Measurements from ENCODE around the gene MYO1B.

Gene MYO1B

DNA sequence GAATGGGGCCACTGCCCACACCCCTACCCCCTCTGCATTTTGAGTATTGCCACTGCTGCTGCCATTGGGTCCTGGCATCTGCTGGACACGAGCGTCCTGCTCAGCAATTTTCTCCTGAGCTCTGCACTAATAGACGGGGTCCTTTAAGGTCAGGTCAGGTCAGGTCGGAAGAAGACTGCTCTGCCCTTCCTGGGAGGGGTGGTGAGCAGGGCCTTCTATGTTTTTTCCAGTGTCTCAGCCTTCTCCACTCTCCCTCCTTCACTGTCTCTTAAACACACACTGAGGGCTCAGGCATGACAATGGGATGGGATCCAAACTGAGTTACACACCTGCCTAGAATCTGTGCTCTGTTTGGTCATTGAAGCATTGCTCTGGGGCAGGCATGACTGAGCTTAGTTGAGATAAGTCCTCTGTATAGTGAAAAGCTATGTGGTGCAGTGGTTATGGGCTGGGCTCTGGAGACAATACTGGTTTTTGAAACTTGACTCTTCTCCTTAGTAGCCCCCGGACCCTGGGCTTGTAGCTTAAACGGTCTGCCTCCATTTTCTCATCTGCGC lies 10.6 kb downstream of the MYO1B start:
- no peak overlapping the region for H3K27ac Mint-ChIP-seq
- H3K36me3 Mint-ChIP-seq (ENCODE audit: low read depth), result no peaks in the 10 kb centered on the region
- no peaks in the 10 kb centered on the region for H3K4me1 Mint-ChIP-seq (ENCODE audit: low read depth)
- H3K9me3 Mint-ChIP-seq, result no peaks in the 10 kb centered on the region
- no peak overlapping the region for H3K4me3 Mint-ChIP-seq
- peaks cover 2% of the 10 kb centered on the region for H3K27me3 Mint-ChIP-seq
- intact Hi-C loops (cut with micrococcal nuclease), result no loop called here

DNA sequence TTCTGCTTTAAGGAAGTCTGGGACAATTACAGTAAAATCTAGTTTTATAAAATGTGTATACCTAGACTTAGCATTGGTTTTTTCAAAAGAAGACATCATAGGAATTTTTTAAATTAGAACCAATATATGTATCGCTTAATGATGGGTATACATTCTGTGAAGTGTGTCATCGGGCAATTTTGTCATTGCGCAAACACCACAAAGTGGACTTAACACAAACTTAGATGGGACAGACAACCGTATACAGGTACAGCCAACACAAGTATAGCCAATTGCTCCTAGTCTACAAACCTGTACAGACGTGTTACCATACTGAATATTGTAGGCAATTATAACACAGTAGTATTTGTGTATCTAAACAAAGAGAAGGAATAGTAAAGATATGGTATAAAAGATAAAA lies 12.7 kb downstream of the MYO1B start:
- Mint-ChIP-seq H3K9me3 (no peaks in the 10 kb centered on the region), H3K27ac (no peak overlapping the region), H3K4me1 (ENCODE audit: low read depth) (no peaks in the 10 kb centered on the region), H3K4me3 (no peak overlapping the region), H3K36me3 (ENCODE audit: low read depth) (no peaks in the 10 kb centered on the region), H3K27me3 (peaks cover 2% of the 10 kb centered on the region)
- intact Hi-C loops (cut with micrococcal nuclease), result no loop called here

DNA sequence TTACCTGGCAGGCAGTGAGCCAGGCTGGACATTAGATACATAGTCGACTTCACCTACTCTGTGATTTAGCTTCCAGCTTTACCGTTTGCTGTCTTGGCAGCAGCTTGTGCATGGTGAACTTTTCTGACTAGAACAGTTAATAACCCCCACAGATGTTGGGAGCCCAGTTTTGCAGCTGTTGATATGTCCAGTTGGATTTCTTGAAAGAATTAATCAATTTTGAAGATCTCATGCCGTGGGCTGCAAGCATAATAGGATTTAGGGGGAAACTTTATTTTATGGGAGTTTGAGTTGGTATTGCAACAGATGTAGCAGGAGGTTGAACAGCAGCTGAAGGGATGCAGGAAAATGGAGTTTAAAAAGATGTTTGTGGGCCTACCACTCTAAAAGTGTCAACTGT lies 13.8 kb downstream of the MYO1B start:
- Mint-ChIP-seq H3K9me3 (no peaks in the 10 kb centered on the region), H3K27me3 (no peaks in the 10 kb centered on the region), H3K4me3 (no peak overlapping the region), H3K36me3 (ENCODE audit: low read depth) (no peaks in the 10 kb centered on the region), H3K27ac (no peak overlapping the region), H3K4me1 (ENCODE audit: low read depth) (no peaks in the 10 kb centered on the region)
- intact Hi-C loops (cut with micrococcal nuclease), result no loop called here

DNA sequence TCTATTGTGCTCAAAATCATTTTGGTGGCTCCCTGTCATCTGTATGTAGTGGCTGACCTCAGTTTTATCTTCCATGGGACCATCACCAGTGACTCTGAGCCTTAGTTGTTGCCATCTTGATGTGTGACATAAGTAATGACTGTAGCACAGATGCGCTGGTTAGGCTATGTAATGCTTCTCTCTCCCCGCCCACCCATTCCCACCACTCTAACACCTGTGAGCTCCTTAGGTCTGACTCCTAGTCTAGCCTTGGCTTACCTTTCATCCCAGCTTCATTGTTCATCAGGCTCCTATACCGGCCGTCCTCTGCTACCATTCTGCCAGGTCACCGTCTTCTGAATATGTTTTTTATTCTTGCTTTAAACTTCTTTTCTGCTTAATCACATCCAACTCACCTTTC lies 17.2 kb downstream of the MYO1B start:
- Mint-ChIP-seq H3K36me3 (ENCODE audit: low read depth) (no peaks in the 10 kb centered on the region), H3K27ac (no peak overlapping the region), H3K9me3 (no peaks in the 10 kb centered on the region), H3K4me3 (no peak overlapping the region), H3K4me1 (ENCODE audit: low read depth) (no peaks in the 10 kb centered on the region), H3K27me3 (no peaks in the 10 kb centered on the region)
- intact Hi-C loops (cut with micrococcal nuclease), result no loop called here

DNA sequence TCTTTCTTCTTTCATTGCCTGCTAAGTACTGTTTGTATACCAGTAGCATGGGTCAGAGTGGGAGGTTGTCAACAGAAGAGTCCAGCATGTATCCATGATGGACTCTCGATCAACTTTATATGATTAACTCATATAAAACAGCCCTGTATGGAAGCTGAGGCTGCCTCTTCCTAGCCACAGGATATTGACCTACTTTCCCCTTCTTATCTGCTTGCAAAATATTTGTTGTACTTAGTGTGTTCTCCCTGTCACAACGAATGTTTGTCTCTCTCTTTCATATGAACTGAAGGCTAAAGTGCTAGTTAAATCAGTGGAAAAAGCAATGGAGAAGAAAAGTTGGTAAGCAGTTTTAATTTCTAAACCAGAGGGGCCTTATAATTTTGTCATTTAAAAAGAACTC lies 17.8 kb downstream of the MYO1B start:
- no peaks in the 10 kb centered on the region for H3K27me3 Mint-ChIP-seq
- H3K4me1 Mint-ChIP-seq (ENCODE audit: low read depth), result no peaks in the 10 kb centered on the region
- H3K9me3 Mint-ChIP-seq, result no peaks in the 10 kb centered on the region
- H3K27ac Mint-ChIP-seq, result no peak overlapping the region
- intact Hi-C loops (cut with micrococcal nuclease), result no loop called here
- H3K36me3 Mint-ChIP-seq (ENCODE audit: low read depth), result no peaks in the 10 kb centered on the region
- H3K4me3 Mint-ChIP-seq, result no peak overlapping the region

DNA sequence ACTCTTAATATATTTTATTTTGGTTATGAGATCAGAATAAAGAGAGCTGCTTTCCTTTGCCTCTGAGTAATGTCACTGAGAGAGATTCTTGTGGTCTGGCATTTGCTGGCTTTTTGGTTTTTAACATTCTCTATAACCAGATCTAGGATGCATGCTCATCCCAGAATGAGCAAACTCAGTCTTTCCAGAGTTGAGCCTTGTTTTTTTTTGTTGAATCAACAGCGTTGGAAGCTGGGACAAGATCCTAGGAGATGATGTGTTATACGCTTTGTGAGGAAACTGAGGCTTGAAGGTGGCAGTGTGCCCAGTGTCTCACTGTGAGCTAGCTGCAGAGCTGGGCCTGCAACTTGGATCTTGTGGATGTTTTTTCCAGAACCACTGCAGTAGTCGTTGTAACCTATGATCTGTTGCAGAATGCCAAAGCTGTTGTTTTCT lies 19.5 kb downstream of the MYO1B start:
- no peaks in the 10 kb centered on the region for H3K27me3 Mint-ChIP-seq
- H3K27ac Mint-ChIP-seq, result no peak overlapping the region
- no peak overlapping the region for H3K4me3 Mint-ChIP-seq
- no peaks in the 10 kb centered on the region for H3K4me1 Mint-ChIP-seq (ENCODE audit: low read depth)
- no peaks in the 10 kb centered on the region for H3K36me3 Mint-ChIP-seq (ENCODE audit: low read depth)
- no peaks in the 10 kb centered on the region for H3K9me3 Mint-ChIP-seq
- intact Hi-C loops (cut with micrococcal nuclease), result no loop called here

DNA sequence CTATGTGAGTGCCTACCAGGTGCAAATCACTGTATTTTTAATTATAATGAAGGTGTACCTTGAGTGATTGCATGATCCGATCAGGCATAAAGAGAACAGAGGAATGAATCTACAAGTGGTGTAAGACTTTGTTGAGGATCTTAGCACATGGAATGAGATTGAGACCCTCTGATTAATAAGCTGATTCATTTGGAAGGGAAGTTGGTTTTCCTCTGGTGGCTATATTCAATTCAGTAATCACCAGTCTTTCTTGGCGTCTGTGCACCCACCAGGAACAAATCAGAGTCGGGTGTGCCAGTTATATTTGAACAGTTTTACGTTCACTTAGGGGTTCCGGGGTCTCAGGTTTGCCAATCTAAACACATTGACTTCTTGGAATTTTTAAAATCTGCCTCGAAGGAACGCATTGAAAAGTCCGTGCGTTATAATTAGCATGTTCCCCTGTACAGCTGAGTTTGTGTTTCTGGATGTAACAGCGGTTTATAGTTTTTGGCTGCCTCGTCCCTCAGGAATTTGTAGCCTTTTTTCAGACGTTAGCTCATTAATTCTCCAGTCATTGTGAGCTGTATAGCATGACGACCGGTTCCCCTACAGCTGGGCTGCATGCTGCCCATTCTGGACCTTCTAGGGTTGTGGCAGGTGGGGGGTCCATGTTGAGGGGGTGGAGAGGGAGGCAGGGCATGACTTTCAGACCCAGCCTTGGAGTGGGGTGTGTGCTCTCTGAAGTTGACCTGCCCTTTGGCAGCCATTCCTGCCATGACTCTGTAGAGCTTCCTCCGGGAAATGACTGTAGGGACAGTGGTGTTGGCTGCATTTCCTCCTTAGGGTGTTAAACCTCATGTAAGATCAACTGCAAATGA lies 20.3 kb downstream of the MYO1B start:
- H3K4me1 Mint-ChIP-seq (ENCODE audit: low read depth), result no peaks in the 10 kb centered on the region
- H3K9me3 Mint-ChIP-seq, result no peaks in the 10 kb centered on the region
- H3K27ac Mint-ChIP-seq, result no peak overlapping the region
- intact Hi-C loops (cut with micrococcal nuclease), result no loop called here
- no peaks in the 10 kb centered on the region for H3K27me3 Mint-ChIP-seq
- no peaks in the 10 kb centered on the region for H3K36me3 Mint-ChIP-seq (ENCODE audit: low read depth)
- H3K4me3 Mint-ChIP-seq, result no peak overlapping the region

DNA sequence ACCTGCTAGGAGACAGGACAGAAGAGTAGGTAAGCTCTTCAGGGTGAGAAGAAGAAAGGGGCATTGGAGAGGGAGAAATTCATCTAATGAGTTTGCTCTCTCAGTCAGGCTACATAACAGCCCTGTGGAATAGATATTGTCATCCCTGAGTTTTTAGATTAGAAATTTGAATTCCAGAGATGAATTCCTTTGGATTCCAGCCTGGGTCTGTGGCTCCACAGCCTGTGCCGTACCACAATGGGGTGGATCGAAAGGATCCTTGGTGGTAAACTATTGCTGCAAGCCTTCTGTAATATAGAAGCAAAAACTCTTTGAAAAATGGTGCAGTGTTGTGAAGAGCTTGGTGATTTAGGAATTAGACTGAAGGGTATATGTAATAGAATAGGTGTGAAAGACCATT lies 21.0 kb downstream of the MYO1B start:
- no peak overlapping the region for H3K27ac Mint-ChIP-seq
- no peaks in the 10 kb centered on the region for H3K4me1 Mint-ChIP-seq (ENCODE audit: low read depth)
- no peaks in the 10 kb centered on the region for H3K27me3 Mint-ChIP-seq
- no peaks in the 10 kb centered on the region for H3K36me3 Mint-ChIP-seq (ENCODE audit: low read depth)
- no peaks in the 10 kb centered on the region for H3K9me3 Mint-ChIP-seq
- intact Hi-C loops (cut with micrococcal nuclease), result no loop called here
- no peak overlapping the region for H3K4me3 Mint-ChIP-seq

DNA sequence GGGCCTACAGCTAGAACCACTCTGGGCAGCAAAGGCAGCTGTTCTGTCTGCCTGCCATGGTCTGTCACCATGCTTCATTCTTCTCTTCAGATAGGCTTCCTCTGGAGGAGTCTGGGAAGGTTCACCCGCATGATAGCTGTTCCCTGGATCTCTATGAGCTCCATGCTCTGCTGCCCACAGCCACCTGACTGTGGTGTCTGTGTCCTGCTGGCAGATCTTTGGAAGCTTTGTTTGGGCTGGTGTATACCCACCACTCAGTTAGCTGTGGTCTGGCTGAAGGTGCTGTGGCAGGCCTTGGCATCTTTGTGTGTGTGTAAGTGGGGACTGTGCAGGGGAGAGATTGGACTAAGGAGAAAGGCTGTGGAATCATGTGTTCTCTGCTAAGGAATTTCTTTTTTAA lies 23.4 kb downstream of the MYO1B start:
- Mint-ChIP-seq H3K4me3 (no peak overlapping the region), H3K27ac (no peak overlapping the region), H3K36me3 (ENCODE audit: low read depth) (no peaks in the 10 kb centered on the region), H3K4me1 (ENCODE audit: low read depth) (no peaks in the 10 kb centered on the region), H3K27me3 (no peaks in the 10 kb centered on the region), H3K9me3 (no peaks in the 10 kb centered on the region)
- intact Hi-C loops (cut with micrococcal nuclease), result no loop called here

DNA sequence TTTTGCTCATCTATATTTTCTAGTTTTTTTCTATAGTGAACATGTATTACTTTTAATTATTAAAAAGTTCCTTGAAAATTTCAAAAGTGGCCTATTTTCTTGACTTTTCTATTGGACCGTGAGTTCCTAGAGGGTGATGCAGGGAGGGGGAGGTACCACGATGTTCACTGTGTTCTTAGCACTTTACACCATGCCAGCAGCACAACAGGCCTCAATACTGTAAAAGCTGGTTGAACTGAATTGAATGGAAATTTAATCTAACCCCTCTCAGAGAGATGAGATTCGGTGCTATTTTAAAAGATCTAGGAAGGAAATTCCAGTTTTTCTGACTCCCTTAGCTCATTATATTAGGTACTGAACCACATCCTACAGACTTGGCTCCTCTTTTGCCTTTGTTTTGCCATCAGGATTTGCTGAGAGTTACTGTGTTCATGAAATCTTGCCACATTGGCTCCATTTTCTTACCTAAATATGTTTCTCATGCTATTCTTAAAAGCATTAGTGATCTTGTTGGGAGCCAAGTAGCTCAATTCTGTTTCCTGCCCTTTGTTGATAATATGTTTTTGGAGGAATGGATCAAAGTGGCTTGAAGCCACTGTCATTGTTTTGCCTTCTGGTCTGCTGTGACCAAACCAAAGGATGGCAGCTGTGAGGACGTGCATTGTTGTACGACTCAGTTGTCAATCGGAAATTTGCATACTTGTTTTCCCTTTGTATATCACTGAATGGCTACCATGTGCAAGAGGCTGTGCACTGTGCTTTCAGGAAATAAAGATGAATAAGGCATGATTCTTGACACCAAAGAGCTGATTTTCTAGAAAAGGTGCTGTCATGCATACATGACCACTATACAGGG lies 25.3 kb downstream of the MYO1B start:
- intact Hi-C loops (cut with micrococcal nuclease), result no loop called here
- Mint-ChIP-seq H3K4me1 (ENCODE audit: low read depth) (peaks cover 7% of the 10 kb centered on the region), H3K4me3 (no peak overlapping the region), H3K27me3 (no peaks in the 10 kb centered on the region), H3K9me3 (no peaks in the 10 kb centered on the region), H3K36me3 (ENCODE audit: low read depth) (no peaks in the 10 kb centered on the region), H3K27ac (no peak overlapping the region)

DNA sequence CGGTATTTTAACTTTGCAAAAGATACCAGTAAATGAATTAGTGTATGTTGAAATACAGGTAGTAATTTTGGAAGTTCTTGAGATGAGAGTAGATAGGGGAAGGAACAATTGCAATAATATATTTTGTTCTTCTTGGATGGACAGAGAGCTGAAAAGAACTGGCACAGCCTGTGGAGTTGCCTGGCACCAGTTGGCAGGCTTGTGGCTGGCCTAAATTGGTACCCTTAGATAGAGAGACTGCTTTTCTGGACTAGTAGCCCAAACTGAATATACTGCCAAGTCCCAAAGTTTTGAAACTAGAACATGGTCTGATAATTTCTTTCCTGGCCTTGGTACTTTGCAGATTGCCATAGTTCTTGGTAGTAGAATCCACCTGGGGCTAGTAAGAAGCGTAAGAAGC lies 26.9 kb downstream of the MYO1B start:
- Mint-ChIP-seq H3K4me3 (no peak overlapping the region), H3K9me3 (no peaks in the 10 kb centered on the region), H3K27me3 (peaks cover 1% of the 10 kb centered on the region), H3K27ac (no peak overlapping the region), H3K36me3 (ENCODE audit: low read depth) (no peaks in the 10 kb centered on the region), H3K4me1 (ENCODE audit: low read depth) (peaks cover 7% of the 10 kb centered on the region)
- intact Hi-C loops (cut with micrococcal nuclease), result no loop called here

DNA sequence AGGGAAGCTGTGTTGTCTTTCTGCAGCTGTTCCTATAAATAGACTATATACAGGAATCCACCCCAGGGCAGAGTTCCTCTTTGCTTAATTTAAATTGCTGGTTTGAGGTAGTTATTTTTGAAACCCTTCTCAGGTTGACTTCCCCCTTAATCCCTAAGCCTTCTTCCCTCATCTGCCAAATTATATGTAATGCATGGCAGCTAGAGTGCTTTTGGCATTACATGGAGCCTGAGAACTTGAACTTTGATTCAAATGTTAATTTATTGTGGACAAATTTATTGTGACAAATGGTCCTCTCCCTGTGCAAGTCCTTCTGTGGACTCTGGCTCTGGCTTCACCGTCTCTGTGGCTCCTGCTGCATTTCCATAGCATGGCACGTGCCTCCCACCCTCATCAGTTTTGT lies 29.2 kb downstream of the MYO1B start:
- H3K4me3 Mint-ChIP-seq, result no peak overlapping the region
- intact Hi-C loops (cut with micrococcal nuclease), result no loop called here
- peaks cover 1% of the 10 kb centered on the region for H3K27me3 Mint-ChIP-seq

DNA sequence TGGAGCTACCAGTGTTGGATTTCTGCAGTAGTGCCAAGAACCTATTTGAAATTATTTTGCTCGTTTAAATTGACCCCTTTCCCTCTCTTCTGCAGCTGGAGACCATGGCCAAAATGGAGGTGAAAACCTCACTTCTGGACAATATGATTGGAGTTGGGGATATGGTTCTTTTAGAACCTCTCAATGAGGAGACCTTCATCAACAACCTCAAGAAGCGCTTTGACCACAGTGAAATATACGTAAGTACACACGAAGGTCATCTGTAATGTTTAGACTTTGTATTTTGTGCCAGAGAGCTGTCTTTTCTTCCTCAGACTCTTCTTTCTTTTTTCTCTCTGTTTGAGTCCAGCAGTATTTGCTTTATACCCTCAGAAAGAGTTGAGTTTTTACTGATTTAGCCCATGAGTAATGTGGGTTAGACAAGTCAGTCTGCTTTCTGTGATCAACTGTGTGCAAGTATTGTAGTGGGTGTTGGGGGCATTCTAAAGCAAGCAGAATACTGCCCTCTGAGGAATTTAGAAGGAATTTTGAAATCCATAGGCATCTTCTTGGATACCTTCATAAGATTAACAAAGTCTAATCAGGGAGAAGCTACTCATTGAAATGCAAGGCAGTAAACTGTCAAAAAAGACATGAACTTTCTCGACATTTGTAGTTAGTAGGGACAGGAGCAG lies 31.7 kb downstream of the MYO1B start:
- H3K27ac Mint-ChIP-seq, result no peak overlapping the region
- no peak overlapping the region for H3K4me3 Mint-ChIP-seq
- peaks cover 7% of the 10 kb centered on the region for H3K4me1 Mint-ChIP-seq (ENCODE audit: low read depth)
- H3K9me3 Mint-ChIP-seq, result no peaks in the 10 kb centered on the region
- intact Hi-C loops (cut with micrococcal nuclease), result no loop called here
- peaks cover 1% of the 10 kb centered on the region for H3K27me3 Mint-ChIP-seq
- no peaks in the 10 kb centered on the region for H3K36me3 Mint-ChIP-seq (ENCODE audit: low read depth)

More for the DNA sequence above, 29.2 kb downstream of the MYO1B start:
- no peaks in the 10 kb centered on the region for H3K36me3 Mint-ChIP-seq (ENCODE audit: low read depth)
- no peaks in the 10 kb centered on the region for H3K9me3 Mint-ChIP-seq
- H3K27ac Mint-ChIP-seq, result no peak overlapping the region
- H3K4me1 Mint-ChIP-seq (ENCODE audit: low read depth), result peaks cover 7% of the 10 kb centered on the region

DNA sequence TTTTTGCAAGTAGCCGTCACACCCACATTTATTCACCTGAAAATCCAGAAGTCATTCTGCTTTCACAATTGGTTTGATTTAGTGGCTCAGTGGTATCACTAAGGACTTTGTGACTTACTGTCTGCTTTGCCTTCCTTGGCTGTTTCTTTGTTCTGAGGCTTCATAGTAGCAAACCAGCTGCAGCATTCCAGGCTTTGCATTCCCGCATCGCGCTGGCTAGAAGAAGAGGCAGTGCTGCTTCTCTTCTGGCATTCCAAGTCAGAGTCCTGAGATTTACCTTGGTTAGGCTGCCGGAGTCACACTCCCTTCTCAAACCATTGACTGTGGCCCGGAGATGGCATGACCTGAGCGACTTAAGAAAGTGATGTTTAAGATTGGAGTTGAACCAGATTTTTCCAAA lies 35.1 kb downstream of the MYO1B start:
- peaks cover 1% of the 10 kb centered on the region for H3K27me3 Mint-ChIP-seq
- no peaks in the 10 kb centered on the region for H3K4me1 Mint-ChIP-seq (ENCODE audit: low read depth)
- intact Hi-C loops (cut with micrococcal nuclease), result no loop called here
- H3K27ac Mint-ChIP-seq, result no peak overlapping the region
- H3K9me3 Mint-ChIP-seq, result no peaks in the 10 kb centered on the region
- no peaks in the 10 kb centered on the region for H3K36me3 Mint-ChIP-seq (ENCODE audit: low read depth)
- no peak overlapping the region for H3K4me3 Mint-ChIP-seq
